Testis (tissue), 2 donors: ENCODE measurements around the gene PDAP1.

Source experiments
- CTCF ChIP-seq, 3 experiments: fragments of 450-650 bp in 2 of 3; fragments of 200-600 bp in 1 of 3; sonication (generic) in 1 of 3; IDR thresholded peaks; one replicate each; pipeline ENCODE4 v1.5.1; 2016 to 2019; ENCODE audit warnings: antibody characterized with exemption in 3 of 3, mild to moderate bottlenecking in 2 of 3, moderate library complexity in 1 of 3
- POLR2A ChIP-seq: fragments of 450-650 bp; IDR thresholded peaks from one replicate; pipeline ENCODE4 v1.6.1; 2017; ENCODE audit warnings: antibody characterized with exemption, mild to moderate bottlenecking, moderate library complexity

DNA sequence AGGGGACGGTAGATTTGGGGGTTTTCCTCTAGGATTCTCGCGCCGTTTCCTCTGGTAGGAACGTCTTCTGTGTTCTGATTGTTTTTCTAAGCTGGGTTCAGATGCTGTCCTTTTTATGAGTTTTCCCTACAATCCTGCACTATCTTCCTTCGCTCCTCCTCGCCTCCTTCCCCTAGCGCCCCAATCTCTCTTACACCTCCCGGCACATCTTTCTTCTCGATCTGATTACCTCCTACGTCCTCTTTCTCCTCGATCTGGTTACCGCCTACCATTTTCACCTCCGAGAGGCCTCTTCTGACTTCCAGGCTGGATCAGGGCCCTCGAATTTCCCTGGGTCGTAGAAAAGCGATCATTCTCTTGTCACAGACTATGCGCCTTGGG, 785 bp upstream of the PDAP1 start:
- TF ChIP-seq CTCF (IDR thresholded peaks at IDR 0.05) (no peak), POLR2A (no peak)
